T47D (cell line): Measurements from ENCODE around the gene TST.

ENCODE experiments used
- DNase-seq, 2 experiments: peaks; one replicate each; pipeline versions ENCODE4 v3.0.0 to v3.0.0-alpha.2; 2011 to 2012; ENCODE audit warnings: low read depth in 1 of 2, low spot score in 1 of 2
- JUND ChIP-seq: IDR thresholded peaks from 2 replicates; pipeline ENCODE4 v1.6.1; 2012; ENCODE audit warnings: low read depth
- in situ Hi-C: cut with HindIII; loops from 2 replicates; pipeline ENCODE4 v1.10.0; 2016; ENCODE audit warnings: low sequenced_read_pairs, low pct_unique_long_range_greater_than_20kb

Gene TST

GRCh38 chr22:36971341-36972125, 47.7 kb downstream of the TST start:
- peak in 1 of 2 experiments; percentile 37 for DNase-seq
- no peak for TF ChIP-seq JUND
- in situ Hi-C loops = no loop called here

- no peak for DNase-seq
- no peak for TF ChIP-seq JUND
- in situ Hi-C loops = no loop called here
These were observed 50.8 kb downstream of the TST start for GRCh38 chr22:36968249-36968964.

DNA sequence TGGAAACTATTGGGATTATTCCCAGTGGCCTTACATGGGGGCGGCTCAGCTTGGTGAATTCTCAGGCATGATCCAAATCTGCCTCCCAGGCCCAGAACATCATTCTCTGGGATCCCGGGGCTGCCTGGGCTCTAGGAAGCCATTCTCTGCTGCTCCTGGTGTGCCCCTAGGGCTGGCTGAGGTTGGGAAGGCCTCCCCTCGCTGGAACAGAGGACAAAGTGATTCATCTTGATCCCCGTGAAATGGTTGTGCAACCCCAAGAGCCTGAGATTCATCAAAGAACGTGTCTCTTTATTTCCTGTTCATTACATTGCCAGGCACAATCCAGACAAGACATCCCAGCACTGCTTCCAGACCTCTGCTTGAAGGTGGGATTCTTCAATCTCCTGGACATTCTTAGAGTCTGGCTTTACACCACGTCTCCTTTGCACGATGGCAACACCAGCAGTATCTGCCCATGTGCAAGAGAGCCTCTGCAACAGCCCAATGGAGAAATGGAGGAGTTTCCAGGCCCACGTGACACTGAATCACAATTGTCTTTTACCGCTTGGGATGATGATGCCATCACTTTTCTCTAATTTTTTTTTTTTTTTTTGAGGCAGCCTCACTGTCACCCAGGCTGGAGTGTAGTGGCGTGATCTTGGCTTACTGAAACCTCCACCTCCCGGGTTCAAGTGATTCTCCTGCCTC, 52.3 kb downstream of the TST start:
- in situ Hi-C loops = no loop called here
- no peak for TF ChIP-seq JUND
- DNase-seq = no peak

DNA sequence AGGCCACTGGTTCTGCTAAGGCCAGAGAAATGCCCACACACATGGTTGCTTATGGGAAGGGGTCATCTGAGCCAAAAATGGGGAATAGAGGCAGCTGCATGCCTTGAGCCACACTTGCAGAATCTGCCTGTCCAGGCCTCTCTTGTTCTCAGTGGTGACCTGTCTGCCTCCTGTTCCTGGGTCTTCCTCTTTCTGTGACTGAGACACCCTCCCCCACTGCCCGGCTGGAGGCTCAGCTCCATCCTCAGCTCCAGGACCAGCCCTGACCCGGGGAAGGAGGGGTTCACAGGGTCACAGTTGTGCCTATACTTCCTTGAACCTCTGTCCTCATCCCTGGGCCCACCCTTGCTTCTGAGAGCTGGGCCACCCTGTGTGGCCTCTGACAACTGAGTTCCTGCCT, 53.6 kb downstream of the TST start:
- in situ Hi-C loops = no loop called here
- DNase-seq = no peak
- TF ChIP-seq JUND = no peak

DNA sequence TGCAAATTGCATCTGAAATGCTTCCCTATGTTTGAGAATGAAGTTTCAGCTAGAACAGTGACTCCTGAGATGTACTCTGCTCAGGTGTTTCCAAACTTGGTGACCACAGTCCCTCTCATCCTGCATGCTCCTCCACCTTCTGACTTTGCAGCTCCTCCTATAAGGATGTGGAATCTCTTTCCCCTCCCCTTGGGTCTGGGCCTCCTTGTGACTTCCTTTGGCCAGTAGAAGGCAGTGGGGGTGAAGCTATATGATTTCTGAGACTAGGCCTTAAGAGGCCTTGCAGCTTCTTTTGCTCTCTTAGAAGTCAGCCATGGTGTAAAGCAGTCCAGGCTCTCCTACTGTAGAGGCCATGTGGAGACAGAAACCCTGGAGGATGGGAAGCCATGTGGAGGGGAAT, 55.1 kb downstream of the TST start:
- no peak for TF ChIP-seq JUND
- in situ Hi-C loops = no loop called here
- no peak for DNase-seq

- in situ Hi-C loops = no loop called here
- no peak for DNase-seq
- no peak for TF ChIP-seq JUND
These were observed 55.9 kb downstream of the TST start for GRCh38 chr22:36963302-36963701.

GRCh38 chr22:36961626-36962025, 57.6 kb downstream of the TST start:
- no peak for DNase-seq
- in situ Hi-C loops = no loop called here
- TF ChIP-seq JUND = no peak
